ENCODE measurements around the gene CFAP54.
"Not testable (repeated sequence)": the region's sequence is repeated elsewhere in the genome, so short reads cannot be mapped to it uniquely, and the experiment has no call there.

The CFAP54 gene

GRCh38 chr12:96474206-96474605 is 15.2 kb upstream of the CFAP54 start:
- no peak for DNase-seq

GRCh38 chr12:96478011-96478410 is 11.4 kb upstream of the CFAP54 start:
- DNase-seq: no peak

DNA sequence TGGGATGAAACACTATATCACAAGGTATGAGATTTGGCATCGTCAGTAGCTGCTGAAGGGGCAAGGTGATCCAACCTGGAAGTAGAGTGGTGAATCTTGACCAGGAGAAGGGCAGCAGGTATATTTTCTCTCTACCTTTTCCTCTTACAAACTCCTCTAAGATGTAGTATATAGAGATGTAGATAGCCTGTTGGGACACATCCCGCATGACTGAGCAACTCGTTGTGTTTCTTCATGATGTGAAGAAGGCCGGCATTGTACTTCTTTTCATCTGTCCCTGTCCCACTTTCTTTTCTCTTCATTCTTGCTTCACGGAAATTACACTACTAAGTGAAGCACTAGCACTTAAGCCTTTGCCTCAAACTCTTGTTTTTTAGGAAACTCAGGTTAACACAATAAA is 7.3 kb upstream of the CFAP54 start:
- DNase-seq: no peak

- DNase-seq: peak in 8 of 56 donors; percentile 6 to 39 (median 19)
Measured at GRCh38 chr12:96483116-96483515, 6.3 kb upstream of the CFAP54 start.

- peak in 1 of 56 donors; percentile 2 for DNase-seq
Measured at GRCh38 chr12:96486751-96487613, 2.4 kb upstream of the CFAP54 start.

DNA sequence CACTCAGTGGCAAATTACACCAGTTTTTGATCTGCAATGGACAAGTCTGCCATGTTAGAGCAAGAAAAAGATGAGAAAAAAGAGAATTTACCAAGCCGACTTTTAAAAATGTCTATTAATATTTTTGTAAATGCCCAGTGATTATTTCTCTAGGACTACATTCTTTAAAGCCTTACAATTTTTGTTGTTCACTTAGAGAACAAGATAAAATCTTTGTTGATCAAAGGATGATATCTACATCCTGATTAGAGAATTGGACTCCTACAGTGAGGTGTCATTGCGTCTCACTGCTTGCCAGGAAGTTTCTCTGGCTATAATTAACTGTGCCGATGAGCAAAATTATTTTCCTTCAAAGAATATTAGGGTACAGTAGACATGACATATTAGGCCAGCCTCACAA is 1.7 kb upstream of the CFAP54 start:
- DNase-seq: no peak

GRCh38 chr12:96493106-96493505 is 3.7 kb downstream of the CFAP54 start:
- DNase-seq: no peak

GRCh38 chr12:96494154-96494553 is 4.8 kb downstream of the CFAP54 start:
- not testable (repeated sequence) for DNase-seq

DNA sequence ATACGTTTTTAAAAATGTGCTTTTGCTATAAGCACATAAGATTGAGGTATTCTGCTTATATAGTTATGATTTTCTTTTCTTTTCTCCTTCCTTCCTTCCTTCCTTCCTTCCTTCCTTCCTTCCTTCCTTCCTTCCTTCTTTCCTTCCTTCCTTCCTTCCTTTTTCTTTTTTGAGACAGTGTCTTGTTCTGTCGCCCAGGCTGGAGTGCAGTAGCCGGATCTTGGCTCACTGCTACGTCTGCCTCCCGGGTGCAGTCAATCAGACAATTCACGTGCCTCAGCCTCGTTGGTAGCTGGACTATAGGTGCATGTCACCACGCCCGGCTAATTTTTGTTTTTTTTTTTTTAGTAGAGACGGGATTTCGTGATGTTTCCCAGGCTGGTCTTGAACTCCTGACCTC is 5.8 kb downstream of the CFAP54 start:
- no peak for DNase-seq

GRCh38 chr12:96495841-96496545 is 6.6 kb downstream of the CFAP54 start:
- no peak for DNase-seq

DNA sequence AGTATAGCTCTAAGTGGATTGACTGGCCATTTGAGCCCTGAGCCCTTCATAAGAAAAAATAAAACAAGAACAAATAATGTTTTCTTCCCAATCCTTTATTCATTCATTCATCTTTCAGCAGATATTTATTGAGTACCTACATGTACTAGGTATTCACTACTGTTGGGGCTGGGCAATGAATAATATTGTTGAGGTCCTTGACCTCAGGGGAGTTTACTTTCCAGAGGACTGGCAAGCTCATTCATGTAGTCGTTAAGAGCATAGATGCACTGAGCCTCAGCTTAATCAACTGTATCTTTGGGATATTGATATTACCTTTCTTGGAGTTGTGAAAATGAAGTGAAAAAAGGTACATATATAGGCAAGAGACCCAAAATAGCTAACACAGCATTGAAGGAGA is 7.6 kb downstream of the CFAP54 start:
- DNase-seq: no peak

GRCh38 chr12:96497855-96498254 is 8.5 kb downstream of the CFAP54 start:
- no peak for DNase-seq

GRCh38 chr12:96500693-96501092 is 11.3 kb downstream of the CFAP54 start:
- DNase-seq: no peak

- DNase-seq: no peak
Measured at GRCh38 chr12:96501133-96501761, 11.9 kb downstream of the CFAP54 start.

GRCh38 chr12:96501908-96502307 is 12.5 kb downstream of the CFAP54 start:
- no peak for DNase-seq

GRCh38 chr12:96502477-96502876 is 13.1 kb downstream of the CFAP54 start:
- no peak for DNase-seq

DNA sequence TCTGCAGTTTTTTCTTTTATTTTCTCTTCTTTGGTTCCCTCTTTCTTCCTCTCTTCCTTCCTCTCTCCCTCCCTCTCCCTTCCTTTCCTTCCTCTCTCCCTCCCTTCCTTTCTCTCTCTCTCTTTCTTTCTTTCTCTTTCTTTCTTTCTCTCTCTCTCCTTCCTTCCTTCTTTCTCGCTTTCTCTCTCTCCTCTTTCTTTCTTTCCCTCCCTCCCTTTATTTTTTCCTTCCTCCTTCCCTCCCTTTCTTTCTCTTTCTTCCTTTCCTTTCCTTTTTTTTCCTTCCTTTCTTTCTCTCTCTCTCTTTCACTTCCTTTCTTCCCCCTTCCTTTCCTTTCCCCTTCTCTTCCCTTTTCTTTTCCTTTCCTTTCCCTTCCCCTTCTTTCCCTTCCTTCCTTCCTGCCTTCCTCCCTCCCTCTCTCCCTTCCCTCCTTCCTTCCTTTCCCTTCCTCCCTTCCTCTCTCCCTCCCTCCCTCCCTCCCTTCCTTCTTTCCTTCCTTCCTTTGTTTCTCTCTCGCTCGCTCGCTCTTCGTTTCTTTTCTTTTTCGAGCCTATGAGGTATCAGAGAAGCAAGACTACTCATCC is 13.7 kb downstream of the CFAP54 start:
- no peak for DNase-seq

DNA sequence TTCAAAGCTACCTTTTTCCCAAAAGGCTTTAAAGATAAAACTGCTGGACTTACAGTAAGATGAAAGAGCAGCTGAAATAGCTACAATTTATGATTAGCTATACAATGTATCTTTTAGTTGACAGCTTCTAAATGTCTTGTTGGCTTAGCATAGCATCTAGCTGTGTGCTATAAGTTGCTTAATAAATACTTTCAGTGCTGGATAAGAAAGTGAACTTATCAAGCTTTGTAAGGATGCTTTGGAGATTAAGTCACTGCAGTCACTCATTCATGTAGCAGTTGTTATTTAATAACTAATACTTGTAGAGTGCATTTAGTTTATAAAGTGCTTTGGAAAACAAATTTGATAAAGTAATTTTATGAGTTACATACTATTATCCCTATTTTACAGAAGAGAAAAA is 14.6 kb downstream of the CFAP54 start:
- no peak for DNase-seq

GRCh38 chr12:96506776-96507175 is 17.4 kb downstream of the CFAP54 start:
- no peak for DNase-seq

GRCh38 chr12:96510306-96510764 is 21.0 kb downstream of the CFAP54 start:
- no peak for DNase-seq

- no peak for DNase-seq
Measured at GRCh38 chr12:96513166-96513565, 23.8 kb downstream of the CFAP54 start.

- no peak for DNase-seq
Measured at GRCh38 chr12:96513681-96514080, 24.3 kb downstream of the CFAP54 start.

Data from nucleus accumbens (tissue), 56 donors.